Adrenal gland (tissue), 5 donors: ENCODE results near the gene CHRM1.

ENCODE experiments used
- CTCF ChIP-seq, 6 experiments: fragments of 450-650 bp in 4 of 6; fragments of 200-600 bp in 2 of 6; sonication (generic) in 1 of 6; IDR thresholded peaks; 1 replicate in 5 of 6; 2 replicates in 1 of 6; pipeline versions ENCODE4 v1.5.1 to v1.8.0; 2016 to 2021; ENCODE audit warnings: antibody characterized with exemption in 6 of 6, mild to moderate bottlenecking in 2 of 6, moderate library complexity in 1 of 6
- POLR2A ChIP-seq, 2 donors: fragments of 450-650 bp; IDR thresholded peaks; one replicate each; pipeline ENCODE4 v1.6.1; 2017; ENCODE audit warnings: antibody characterized with exemption in 2 of 2, mild to moderate bottlenecking in 2 of 2, moderate library complexity in 1 of 2
- donor health status: DM: no; HTN: no; CAD: no.

GRCh38 chr11:62902932-62903331 lies 18.2 kb downstream of the CHRM1 start:
- no peak for TF ChIP-seq CTCF (IDR thresholded peaks at IDR 0.05)
- no peak for TF ChIP-seq POLR2A (IDR thresholded peaks at IDR 0.05)
